ENCODE results near the gene FAM209B.
"Not testable (repeated sequence)": the region's sequence is repeated elsewhere in the genome, so short reads cannot be mapped to it uniquely, and the experiment has no call there.

DNA sequence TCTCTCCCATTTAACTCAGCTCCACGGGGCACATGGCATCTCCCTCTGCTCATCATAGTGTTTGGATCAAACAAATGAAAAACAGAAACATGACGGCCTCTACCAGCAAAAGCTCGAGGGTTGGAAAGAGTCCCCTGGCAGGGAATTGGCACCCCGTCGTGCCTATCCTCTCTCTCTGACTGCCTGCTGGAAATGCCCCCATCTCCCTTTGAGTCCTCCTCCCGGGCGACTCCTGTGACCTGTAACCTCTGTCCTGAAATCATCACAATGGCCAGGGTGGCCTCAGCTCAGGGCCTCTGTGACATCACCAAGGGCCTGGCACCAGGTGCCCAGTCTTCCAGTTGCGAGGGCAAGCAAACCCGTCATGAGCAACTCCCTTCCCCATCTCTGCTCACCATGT, at the start of gene FAM209B:
- TF ChIP-seq, protein P1, sequence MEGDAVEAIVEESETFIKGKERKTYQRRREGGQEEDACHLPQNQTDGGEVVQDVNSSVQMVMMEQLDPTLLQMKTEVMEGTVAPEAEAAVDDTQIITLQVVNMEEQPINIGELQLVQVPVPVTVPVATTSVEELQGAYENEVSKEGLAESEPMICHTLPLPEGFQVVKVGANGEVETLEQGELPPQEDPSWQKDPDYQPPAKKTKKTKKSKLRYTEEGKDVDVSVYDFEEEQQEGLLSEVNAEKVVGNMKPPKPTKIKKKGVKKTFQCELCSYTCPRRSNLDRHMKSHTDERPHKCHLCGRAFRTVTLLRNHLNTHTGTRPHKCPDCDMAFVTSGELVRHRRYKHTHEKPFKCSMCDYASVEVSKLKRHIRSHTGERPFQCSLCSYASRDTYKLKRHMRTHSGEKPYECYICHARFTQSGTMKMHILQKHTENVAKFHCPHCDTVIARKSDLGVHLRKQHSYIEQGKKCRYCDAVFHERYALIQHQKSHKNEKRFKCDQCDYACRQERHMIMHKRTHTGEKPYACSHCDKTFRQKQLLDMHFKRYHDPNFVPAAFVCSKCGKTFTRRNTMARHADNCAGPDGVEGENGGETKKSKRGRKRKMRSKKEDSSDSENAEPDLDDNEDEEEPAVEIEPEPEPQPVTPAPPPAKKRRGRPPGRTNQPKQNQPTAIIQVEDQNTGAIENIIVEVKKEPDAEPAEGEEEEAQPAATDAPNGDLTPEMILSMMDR (IDR thresholded peaks at IDR 0.05; ENCODE audit: low read length) = not testable (repeated sequence)
- TF ChIP-seq EZH2phosphoT487 (IDR thresholded peaks at IDR 0.05; ENCODE audit: low read length) = not testable (repeated sequence)
